ENCODE data around the gene SMARCA2.

Gene SMARCA2

GRCh38 chr9:2086971-2087370 is 71.8 kb downstream of the SMARCA2 start:
- TF ChIP-seq CTCF (IDR thresholded peaks at IDR 0.05): no peak

DNA sequence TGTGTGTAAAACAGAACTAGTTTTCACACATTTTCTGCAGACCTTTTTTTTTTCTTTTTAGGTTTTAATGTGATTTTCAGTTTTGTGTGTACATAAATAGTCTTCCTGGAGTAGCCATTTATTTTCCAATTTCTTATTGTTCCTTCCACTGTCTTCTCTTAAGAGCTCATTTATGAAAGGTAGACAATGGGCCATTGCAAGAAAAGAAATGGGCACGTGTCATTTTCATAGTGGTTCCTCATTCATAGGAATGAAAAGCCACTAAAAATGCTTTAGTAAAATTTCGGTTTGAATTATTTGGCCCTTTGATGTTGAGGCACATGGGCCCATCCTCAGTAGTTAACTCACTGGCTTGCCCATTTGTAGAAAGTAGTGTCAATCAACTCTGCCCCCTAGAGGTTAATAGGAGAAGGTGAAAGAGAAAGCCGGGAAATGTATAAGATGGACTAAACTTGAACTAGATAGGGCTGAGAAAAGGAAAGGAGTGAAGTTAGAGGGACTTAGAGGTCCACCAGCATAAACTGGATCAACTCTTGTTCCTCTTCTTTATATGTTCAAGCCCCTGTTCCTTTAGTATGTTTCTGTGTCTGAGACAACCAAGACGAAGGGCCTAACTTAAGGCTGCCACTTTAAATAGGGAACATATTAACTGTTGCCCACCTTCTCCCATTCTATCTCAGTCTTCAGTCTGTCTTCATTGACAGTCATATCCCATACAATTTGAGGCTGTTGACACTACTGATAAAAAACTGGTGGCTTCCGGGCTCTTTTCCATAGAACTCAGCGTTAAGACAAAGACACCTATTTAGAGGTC is 72.6 kb downstream of the SMARCA2 start:
- peak; percentile 67 for TF ChIP-seq CTCF (IDR thresholded peaks at IDR 0.05)

GRCh38 chr9:2093920-2094597 is 78.9 kb downstream of the SMARCA2 start:
- TF ChIP-seq CTCF (IDR thresholded peaks at IDR 0.05): no peak

GRCh38 chr9:2096376-2096970 is 81.3 kb downstream of the SMARCA2 start:
- TF ChIP-seq CTCF (IDR thresholded peaks at IDR 0.05): no peak

- TF ChIP-seq CTCF (IDR thresholded peaks at IDR 0.05): no peak
Measured at GRCh38 chr9:2106666-2107065, 91.5 kb downstream of the SMARCA2 start.

DNA sequence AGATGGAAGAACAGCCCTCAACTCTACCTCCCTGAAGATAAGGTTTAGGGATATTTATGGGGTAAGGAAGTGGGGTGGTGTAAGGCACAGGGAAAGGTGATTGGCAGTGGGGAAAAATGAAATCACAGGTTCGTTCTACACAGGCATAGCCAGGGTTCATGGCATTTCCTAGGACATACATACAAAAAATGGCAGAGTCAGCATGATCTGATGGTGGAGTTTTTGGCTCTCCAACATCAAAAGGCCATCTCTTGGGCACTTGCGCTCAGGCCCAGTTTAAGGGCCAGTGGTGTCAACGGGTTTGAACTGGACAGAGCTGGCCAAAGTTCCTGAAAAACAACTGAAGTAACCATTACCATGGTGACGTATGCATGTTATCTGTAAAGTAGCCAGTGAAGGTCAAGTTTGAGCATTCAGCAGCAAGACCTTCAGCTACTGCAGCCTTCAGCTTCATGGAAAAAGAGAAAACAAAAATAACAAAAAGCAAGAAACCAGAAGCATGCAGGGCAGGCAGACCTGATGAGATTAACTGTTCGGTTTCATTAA is 92.8 kb downstream of the SMARCA2 start:
- TF ChIP-seq CTCF (IDR thresholded peaks at IDR 0.05): no peak

DNA sequence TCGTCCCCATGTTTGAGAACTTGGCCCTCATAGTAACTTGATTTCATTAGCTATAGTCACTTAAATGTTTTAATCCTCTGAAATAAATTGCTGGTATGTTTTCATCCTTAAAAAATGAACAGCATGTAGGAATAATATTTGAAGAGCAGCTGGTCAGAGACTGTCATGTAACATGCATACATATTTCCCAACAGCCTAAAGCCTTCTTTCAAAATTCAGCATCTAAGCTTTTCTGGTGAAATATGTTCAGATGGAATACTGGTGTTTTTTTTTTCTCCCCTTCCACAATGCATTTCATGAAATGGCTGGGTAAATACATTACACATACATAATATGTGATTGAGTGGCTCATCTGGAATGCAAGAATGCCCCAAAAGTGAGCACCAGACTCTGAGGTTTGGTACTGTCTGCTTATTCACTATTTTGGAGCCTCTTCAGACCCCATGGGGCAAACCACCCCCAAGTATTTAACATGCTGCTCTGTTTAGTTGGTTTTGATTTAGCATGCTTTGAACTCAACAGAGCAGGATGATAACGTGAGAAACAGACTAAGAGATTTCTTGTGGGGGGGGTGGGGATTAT is 94.0 kb downstream of the SMARCA2 start:
- TF ChIP-seq CTCF (IDR thresholded peaks at IDR 0.05): no peak
